ENCODE results near the gene ARSB.

The ARSB gene

DNA sequence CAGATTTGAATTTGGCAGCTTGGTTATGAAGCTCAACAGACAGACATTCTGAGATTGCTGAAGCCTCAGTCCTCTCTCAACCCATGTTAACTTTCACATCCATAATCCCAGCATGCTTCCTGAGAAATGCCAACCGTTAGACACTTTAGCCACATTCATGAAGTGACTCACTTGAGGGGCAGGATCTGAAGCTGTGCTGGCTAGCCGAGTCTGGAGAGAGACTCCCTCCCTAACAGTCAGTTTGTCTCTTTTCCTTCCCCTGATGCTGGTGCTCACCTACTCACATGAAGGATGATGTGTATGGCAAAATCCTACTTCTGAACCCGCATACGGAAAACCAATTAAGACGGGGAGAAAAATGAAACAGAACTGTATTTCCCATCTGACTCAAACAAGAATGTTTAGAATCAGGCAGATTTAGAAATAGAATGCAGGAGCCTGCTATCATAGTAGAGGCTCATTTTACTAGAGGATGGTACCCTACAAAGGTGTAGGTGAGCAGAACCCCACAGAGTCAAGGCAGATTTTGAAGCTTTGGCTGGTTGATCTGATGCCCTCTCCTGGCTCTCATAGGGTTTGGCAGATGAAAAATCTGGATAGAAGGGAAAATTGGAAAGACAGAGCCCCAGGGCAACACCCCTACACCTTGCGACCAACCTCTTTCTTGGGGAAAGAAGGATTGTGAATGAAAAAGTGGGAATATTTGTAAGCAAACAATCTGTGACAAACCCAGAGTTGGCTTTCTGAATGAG lies 185.7 kb downstream of the ARSB start:
- DNase-seq, result no peak

DNA sequence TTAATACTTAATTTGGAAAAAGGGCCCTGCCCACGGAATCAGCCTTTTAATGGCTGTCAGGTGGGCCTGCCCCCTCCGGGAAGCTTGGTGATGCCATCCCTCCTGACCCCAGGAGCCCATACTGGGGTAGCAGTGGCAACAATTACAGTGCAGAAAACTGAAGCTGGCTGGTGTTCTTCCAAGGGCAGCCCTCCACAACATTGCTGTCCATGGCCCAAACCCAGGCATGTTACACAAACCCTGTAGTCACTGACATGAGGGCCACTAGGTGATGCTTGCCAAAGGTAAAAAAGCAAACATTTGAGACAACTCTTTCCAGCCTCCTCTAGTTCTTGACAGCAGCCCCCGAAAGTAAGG lies 186.5 kb downstream of the ARSB start:
- DNase-seq, result no peak

DNA sequence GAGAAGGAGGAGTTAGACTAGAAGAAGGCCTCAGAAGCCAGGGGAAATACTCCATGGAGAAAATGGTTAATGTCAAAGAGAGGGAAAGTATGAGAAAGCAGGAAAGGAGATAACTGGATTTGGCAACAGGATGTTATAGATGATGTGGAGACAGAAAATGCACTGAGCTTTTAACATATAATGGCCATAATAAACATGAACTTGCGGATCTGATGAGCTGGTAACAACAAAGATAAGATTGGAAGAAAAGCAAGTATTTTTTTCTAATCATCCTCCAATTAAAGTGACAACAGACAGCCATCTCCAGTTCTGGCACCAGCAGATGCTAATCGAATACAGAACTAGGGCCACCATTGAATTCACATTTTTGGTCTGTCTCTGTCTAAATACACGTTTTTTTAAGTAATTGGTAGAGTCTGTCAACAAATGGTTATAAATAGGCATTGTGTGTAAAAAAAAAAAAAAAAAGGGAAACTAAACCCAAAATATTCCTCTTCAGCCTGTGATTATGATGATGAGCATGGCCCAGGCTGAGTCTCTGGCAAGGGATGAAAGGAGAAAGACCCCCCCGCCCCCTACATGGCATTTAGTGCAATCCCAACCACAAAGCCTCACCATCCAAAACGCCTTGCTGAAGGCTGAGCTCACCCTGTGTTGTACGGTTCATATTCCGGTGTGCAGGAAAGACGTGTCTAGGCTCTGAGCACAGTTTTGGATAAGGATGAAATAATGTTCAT lies 187.0 kb downstream of the ARSB start:
- no peak for DNase-seq

DNA sequence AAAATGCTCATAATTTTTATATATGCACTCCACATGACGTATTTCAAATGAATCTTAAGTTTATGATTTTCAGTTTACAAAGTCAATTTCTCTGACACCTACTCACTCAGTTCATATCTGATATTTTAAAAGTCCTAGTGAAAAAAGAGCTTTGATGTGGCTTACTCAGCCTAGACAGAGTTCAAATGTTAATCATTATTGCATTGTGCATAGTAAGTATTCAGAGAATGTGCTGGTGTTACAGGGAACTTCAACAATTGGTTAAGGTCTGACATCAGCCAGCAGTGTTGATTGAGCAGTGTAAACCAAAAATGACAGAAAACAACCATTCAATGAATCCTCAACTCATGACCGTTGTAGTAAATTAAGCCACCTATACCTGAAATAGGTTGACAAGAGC lies 189.4 kb downstream of the ARSB start:
- no peak for DNase-seq

DNA sequence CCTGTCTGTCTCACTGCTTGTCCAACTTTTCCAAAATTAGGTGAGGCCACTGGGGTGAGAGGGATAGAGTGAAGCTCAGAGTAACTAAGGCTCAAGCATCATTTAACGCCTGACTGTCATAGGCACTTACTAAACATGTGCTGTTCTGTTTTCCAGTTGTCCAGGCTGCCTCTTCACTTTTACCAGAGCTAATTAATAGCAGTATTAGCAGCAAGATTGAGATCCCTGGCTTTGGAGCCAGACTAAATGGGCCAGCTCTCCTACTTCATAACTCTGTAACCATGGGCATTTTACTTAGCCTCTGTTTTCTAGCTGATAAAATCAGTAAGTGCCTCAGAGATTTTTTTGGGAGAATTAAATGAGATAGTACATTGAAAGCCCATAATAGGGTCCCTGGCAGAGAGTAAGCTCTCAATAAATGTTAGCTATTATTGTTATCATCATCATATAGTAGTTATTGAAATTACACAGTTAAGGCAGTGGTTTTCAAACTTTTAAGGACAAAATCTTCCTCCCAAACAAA lies 190.4 kb downstream of the ARSB start:
- no peak for DNase-seq

DNA sequence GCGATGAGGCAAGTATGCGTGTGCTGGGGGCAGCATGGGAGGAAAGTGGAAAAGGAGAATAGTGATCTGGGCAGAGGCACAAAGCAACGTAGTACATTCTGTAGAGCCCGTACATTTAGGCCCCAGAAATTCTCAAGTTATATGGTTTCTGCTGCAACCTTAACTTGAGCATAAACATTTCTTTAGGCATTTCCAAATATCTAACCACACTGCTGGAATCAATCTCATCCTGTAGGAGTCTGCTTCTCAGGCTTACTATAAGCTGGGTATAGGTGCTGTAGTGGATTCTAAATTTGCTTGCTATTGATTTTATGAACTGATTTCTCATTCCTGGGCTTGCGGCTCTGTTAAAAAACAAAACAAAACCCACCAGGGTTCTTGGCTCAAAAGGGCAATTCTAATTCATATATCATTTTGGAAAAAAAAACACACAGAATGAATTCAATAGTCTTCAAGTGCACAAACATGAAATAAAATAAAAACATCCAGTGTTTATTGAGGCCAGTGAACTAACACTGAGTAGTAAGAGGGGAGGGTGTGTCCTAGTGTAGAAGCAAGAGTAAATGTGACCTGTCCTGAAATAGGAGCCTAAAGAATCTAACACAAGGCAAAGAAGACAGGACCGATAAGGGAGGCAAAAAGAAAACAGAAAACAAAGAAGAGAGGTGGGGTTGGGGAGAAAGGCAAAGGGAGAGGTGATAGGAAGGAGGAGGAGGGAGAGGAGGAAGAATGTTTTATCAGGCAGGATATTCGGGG lies 191.0 kb downstream of the ARSB start:
- DNase-seq, result no peak

DNA sequence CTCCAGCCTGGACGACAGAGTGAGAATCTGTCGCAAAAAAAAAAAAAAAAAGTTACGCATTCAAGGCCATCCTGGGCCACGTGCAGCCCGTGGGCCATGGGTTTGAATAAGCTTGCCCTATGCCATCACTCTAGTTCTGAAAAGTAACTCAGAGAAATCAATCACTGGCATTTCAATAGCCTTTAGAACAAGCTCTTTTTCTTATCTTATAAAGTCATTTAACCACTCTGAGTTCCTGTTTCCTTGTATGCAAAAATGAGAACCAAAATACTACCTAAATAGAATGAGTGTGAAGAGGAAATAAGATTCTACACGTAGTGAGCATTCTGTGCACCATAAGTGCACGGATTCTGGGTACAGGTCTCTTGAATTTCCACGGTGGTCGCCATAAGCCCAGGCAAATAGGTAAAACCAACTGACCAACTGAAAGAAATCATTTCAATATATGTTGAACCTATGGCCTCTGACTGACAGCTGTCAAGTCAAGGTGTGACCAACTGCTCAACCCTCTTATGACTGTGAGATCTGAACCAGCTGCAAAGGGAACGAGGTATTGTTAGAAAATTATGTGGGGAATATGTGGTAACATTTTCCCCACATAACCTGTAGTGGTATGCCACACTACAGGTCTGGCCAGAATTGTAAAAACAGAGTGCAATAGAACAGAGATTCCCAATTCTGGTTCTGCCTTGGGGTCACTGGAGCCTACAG lies 192.6 kb downstream of the ARSB start:
- no peak for DNase-seq

DNA sequence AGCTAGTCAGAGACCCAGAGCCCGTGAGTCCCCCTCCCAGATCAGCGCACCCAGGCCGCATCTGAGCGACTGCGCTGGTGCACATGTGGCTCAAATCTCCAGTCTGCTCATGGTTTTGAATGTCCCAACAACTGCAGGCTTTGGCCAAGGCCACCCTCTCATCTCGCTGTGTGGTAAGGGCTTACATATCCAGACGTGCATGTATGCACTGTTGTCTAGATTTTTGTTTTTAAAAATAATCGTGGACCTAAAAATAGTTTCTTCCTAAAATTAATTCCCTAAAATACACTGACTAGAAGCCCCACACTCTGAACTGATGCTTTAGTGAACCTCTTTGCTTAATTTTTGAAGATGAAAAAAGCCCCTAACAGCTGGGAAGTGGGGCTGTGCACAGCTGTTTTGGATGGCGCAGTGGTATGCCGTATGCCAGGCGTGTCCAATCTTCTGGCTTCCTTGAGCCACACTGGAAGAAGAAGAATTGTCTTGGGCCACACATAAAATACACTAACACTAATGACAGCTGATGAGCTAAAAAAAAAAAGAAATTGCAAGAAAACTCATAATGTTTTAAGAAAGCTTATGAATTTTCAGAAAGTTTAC lies 193.5 kb downstream of the ARSB start:
- DNase-seq, result no peak

DNA sequence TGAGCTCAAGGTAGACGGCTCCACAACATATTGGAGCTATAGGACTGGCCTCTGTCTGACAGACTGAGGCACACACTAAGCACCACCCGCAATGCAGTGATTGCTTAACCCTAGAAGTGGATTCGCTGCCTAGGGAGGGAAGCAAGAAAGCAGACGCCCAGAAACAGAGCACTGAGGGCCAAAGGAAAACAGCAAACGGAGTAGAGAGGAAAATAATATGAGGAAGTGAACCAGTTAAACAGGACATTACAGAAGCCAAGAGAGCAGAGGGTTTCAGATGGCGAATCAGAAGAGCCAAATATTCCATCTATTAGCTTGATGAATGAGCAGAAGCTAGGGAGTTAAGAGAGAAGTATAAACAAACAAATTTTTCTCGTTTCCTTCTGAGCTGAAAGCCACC lies 197.3 kb downstream of the ARSB start:
- no peak for DNase-seq

DNA sequence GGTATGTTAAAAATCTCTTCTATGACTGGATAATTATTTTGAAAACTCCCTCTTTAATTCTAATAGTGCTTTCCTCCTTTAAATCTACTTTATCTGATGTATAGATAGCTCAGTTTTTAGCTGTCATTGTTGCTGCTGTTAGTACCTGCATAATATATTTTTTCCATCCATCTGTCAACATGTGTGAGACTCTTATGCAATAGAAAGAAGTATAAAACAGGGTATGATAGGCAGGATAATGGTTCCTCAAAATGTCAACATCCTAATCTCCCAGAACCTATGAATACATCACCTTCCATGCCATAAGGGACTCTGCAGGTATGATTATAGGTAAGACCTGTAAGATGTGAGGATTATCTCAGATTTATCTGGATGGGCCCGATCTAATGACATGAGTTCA lies 199.7 kb downstream of the ARSB start:
- no peak for DNase-seq

DNA sequence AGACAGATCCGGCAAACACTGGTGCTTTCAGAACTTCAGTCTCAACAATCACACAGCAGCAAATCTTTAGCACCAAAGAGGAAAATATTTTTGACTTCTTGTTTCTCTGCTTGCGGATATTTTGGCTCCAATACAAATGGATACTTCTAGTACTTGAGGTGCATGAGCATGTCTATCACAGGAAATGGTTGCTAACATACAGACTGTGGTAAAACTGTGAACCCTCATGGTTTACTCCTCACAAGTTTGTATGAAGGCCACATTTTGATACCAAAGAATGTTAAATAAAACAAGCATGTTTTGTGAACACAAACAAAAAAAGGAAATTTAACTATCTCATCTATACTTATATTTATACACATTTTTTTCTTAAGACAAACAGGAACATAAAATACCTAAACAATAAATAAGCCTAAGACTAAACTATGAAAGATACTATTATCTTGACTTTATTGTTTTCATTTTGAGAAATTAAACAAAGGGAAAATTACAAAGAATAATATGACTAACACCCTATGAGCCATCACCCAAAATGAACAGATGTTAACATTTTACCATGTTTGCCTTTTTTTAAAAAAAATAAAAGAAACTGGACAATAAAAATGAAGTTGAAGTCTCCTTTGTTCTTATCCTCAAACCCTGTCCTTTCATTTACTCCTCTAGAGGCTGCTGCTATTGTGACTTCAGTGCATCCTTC lies 201.5 kb downstream of the ARSB start:
- DNase-seq, result no peak

DNA sequence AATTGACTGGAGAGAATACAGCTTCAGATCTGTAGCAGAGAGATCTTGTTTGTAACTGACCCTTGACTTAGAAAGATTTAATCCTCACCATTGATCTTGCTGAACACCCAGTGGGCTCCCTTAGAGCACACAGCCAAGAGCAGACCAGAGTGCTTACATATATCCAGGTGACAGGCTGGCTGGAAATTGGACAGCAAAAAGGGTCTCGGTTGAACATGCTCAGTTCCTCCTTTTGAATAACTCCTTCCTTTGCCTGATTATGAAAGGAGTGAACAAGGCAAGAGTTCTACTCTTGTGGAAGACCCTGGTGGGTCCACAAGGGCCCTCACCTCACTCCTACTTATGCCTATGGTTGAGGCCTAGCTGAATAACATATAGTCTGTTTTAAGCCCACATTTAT lies 202.4 kb downstream of the ARSB start:
- no peak for DNase-seq

DNA sequence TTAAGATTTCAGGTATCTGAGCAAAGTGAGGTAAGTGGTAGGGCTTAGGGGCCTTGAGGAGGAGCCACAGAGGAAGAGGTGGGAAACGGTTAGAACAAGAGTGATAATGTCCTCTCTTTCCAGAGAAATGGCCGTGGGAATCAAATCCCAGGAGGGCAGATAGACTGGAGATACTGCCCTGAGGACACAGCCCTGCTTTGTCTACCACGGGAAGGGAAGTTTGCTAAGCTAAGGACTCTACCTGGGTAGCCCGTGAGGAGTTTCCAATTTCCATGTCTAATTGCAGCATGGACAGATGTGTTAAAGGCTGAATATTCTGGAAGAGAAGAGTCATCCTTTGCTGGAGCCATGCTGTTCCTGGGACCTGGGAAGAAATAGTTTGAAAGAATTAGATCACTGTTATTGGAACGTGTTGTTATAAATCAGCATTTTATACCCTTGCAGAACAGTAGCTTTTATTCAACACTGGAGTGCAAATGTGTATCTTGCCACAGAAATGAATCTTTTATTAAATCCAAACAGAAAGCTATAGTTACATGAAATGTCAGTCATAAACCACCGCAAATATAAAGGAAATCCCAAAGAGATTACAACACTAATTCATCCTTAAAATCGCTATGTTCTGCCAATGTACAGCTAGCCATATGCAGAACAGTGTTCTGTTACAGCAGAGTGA lies 203.4 kb downstream of the ARSB start:
- no peak for DNase-seq

DNA sequence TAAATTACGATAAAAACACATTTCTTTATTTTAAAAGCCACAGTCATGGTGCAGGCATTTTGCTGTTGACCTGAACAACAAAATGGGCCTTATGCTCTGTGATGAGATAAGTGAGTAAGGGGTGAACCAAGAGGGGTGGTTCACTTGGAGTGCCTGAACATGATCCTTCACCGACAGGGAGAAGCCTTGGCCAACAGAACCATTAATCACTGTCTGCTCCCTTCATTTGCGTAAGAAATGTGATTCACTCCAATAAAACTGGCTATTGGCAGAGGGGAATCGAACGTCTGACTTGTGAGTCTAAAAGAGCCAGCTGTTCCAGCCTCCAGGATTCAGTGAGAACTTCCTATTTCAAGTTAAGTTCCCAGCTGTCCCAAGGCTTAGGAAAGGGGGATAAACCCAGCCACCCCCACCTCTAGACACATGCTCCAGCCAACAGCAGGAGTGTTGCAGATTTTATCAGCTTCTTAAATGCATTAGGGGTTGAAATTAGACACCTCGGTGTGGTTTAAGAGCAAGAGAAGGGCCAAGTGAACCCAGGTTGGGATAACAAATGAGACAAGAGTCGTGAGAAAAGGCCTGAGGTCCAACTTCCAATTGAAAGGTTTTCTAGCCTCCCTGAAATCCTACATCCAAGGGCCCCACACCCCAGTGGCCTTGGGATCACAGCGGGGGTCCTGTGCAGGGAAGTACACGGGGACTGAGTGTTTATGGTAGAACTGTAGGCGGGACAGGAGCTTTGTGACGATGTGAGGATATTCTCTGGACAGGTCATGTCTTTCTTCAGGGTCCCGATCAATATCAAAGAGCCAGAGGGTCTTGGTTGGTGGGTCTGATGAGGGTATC lies 205.1 kb downstream of the ARSB start:
- DNase-seq, result no peak

DNA sequence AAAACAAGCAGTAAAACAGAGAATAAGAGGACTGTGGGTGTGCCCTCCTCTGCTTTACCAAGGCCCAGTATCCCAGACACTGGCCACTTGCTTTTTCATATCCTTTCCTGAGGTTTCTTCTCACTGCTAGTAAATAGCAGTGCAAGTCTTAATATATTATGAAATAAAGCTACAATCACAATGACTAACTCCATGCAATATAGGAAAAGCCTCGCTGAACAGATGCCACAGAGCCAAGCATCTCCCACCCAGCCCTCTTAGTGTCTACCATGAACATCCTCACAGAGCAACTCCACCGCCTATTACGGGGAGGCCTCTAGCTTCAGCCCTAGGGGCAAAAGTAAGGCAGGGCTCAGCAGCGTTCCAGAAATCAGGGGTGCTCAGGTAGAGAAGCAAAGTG lies 205.8 kb downstream of the ARSB start:
- no peak for DNase-seq

DNA sequence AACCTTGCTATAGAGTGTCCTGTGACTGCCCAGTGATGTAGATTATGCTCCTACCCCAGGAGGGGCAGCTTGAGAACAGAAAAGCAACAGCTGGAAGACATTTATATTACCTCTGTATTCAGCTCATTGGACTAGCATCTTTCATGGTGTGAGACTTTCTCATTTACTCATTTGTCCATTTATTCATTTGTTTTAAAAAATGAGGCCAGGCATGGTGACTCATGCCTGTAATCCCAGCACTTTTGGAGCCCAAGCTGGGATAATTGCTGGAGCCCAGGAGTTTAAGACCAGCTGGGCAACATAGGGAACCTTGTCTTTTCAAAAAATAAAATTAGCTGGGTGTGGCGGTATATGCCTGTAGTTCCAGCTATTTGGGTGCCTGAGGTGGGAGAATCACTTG lies 206.6 kb downstream of the ARSB start:
- no peak for DNase-seq

DNA sequence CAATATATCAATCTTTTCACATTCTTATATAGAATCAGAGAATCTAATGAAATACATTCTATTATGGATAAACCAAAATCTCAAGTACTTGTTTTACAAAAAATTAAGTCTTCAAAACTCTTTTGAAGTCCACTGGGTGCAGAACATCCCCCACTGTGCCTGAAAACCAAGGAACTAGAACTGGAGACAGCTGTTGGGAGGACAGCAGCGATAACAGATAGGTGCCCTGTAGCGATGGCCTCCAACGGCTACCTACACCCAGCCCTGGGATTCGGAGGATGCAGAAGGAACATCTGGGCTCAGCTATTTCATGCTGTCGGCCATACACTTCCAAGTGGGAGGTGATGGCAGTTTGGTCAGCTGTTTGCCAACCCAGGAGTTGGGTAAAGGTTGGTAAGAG lies 207.2 kb downstream of the ARSB start:
- no peak for DNase-seq

DNA sequence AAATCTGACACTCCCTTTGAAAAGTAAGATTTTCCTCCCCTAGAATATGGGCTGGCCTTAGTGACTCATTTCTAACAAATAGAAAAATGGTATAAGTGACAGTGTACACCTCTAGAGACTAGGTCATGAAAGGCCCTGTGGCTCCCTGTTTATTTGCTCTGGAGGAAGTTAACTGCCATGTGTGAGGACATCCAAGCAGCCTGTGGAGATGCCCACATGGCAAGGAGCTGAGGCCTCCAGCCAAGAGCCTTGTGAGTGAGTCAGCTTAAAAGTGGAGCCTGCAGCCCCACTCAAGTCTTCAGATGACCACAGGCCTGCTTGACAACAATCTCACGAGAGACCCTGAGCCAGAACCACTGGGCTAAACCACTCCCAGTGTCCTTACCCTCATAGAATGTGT lies 208.5 kb downstream of the ARSB start:
- no peak for DNase-seq

DNA sequence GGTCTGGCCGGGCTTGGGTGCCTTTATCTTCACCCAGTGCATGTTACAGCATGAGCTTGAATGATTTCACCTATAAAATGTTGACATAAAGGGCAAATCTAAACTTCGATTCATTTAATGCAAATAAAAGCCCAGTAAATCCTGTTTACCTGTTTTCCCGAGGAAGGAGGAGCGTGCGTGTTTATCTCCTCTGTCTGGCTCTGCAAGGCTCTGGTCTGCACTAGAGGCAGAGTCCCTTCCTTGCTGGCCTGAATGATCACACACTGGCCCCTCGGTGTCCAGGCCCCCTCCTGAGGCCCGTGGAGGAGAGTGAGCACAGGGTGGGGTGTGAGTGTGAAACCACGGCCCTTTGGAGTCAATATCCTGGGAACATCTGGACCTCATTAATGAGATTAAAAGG lies 211.5 kb downstream of the ARSB start:
- DNase-seq, result no peak

Data from activated CD4-positive, alpha-beta T cell treated with anti-CD3 and anti-CD28 coated beads, Interleukin-2, amount 50 U/mL, for 4 hours (primary cell).